Nephron (organoid): Measurements from ENCODE around the gene HK2.

Source experiments
- H3K27ac Mint-ChIP-seq, 3 experiments: 2 replicates each; pipeline ENCODE4 v1.8.0; 2020; ENCODE audit warnings: mixed read lengths in 3 of 3, mild to moderate bottlenecking in 2 of 3, moderate library complexity in 1 of 3
- H3K27me3 Mint-ChIP-seq: 2 replicates; pipeline ENCODE4 v1.8.0; 2021; ENCODE audit warnings: low read depth, mild to moderate bottlenecking, moderate library complexity, mixed read lengths
- H3K36me3 Mint-ChIP-seq: 2 replicates; pipeline ENCODE4 v1.8.0; 2020; ENCODE audit warnings: low read depth, mixed read lengths
- H3K4me1 Mint-ChIP-seq: 2 replicates; pipeline ENCODE4 v1.8.0; 2020; ENCODE audit warnings: mixed read lengths
- H3K4me3 Mint-ChIP-seq, 3 experiments: 2 replicates each; pipeline ENCODE4 v1.8.0; 2020; ENCODE audit warnings: mild to moderate bottlenecking in 3 of 3, mixed read lengths in 3 of 3, moderate library complexity in 2 of 3
- H3K9me3 Mint-ChIP-seq: 2 replicates; pipeline ENCODE4 v1.8.0; 2020; ENCODE audit warnings: mixed read lengths
- CTCF ChIP-seq, 3 experiments: fragments of 200-600 bp; sonication (generic); IDR thresholded peaks; one replicate each; pipeline ENCODE4 v1.5.0; 2021; ENCODE audit warnings: antibody characterized with exemption in 3 of 3; ENCODE audit not compliant: unreplicated experiment in 3 of 3

The HK2 gene

GRCh38 chr2:74930811-74931486, 97.0 kb downstream of the HK2 start:
- no peaks in the 10 kb centered on the region for H3K4me1 Mint-ChIP-seq
- peaks cover 6% of the 10 kb centered on the region for H3K27me3 Mint-ChIP-seq
- H3K27ac Mint-ChIP-seq: no peak overlapping the region
- H3K36me3 Mint-ChIP-seq: peaks cover 11% of the 10 kb centered on the region
- no peak overlapping the region for H3K4me3 Mint-ChIP-seq
- no peaks in the 10 kb centered on the region for H3K9me3 Mint-ChIP-seq
- TF ChIP-seq CTCF (IDR thresholded peaks at IDR 0.05; ENCODE audit: unreplicated experiment in 3 of 3): no peak

- Mint-ChIP-seq H3K27ac (no peak overlapping the region), H3K36me3 (peaks cover 11% of the 10 kb centered on the region), H3K4me3 (no peak overlapping the region), H3K27me3 (peaks cover 6% of the 10 kb centered on the region), H3K9me3 (no peaks in the 10 kb centered on the region), H3K4me1 (no peaks in the 10 kb centered on the region)
- TF ChIP-seq CTCF (IDR thresholded peaks at IDR 0.05; ENCODE audit: unreplicated experiment in 3 of 3): no peak
Measured at GRCh38 chr2:74931940-74932339, 98.0 kb downstream of the HK2 start.

- no peak for TF ChIP-seq CTCF (IDR thresholded peaks at IDR 0.05; ENCODE audit: unreplicated experiment in 3 of 3)
- Mint-ChIP-seq H3K27me3 (peaks cover 6% of the 10 kb centered on the region), H3K36me3 (peaks cover 4% of the 10 kb centered on the region), H3K4me1 (no peaks in the 10 kb centered on the region), H3K27ac (no peak overlapping the region), H3K4me3 (no peak overlapping the region), H3K9me3 (no peaks in the 10 kb centered on the region)
Measured at GRCh38 chr2:74935975-74936391, 102.1 kb downstream of the HK2 start.

GRCh38 chr2:74937221-74937880, 103.4 kb downstream of the HK2 start:
- peaks cover 3% of the 10 kb centered on the region for H3K27me3 Mint-ChIP-seq

GRCh38 chr2:74938264-74938663, 104.3 kb downstream of the HK2 start:
- Mint-ChIP-seq H3K27me3 (no peaks in the 10 kb centered on the region), H3K27ac (no peak overlapping the region), H3K4me1 (no peaks in the 10 kb centered on the region), H3K9me3 (no peaks in the 10 kb centered on the region), H3K36me3 (no peaks in the 10 kb centered on the region), H3K4me3 (no peak overlapping the region)
- no peak for TF ChIP-seq CTCF (IDR thresholded peaks at IDR 0.05; ENCODE audit: unreplicated experiment in 3 of 3)

More at GRCh38 chr2:74937221-74937880, 103.4 kb downstream of the HK2 start:
- no peak for TF ChIP-seq CTCF (IDR thresholded peaks at IDR 0.05; ENCODE audit: unreplicated experiment in 3 of 3)
- Mint-ChIP-seq H3K36me3 (no peaks in the 10 kb centered on the region), H3K4me1 (no peaks in the 10 kb centered on the region), H3K27ac (no peak overlapping the region), H3K9me3 (no peaks in the 10 kb centered on the region), H3K4me3 (no peak overlapping the region)
